Lower lobe of right lung (tissue), 2 donors: ENCODE results near the gene B3GALNT1. TPM values are rescaled to one million over a fixed set of nuclear protein-coding genes. Genes with fewer than 3 reads are reported as not detected.

ENCODE experiments used
- ATAC-seq, 2 donors: fragments of 200-7000 bp; cut with Tn5 transposase; one replicate each; pipeline ENCODE4 v1.9.1; 2020 to 2022; ENCODE audit warnings: mild to moderate bottlenecking in 2 of 2, moderate library complexity in 2 of 2
- DNase-seq: peaks from one replicate; pipeline ENCODE4 v3.0.0-alpha.2; 2020
- H3K27ac ChIP-seq: fragments of 200-600 bp; one replicate; pipeline ENCODE4 v1.8.0; 2022
- H3K27me3 ChIP-seq: fragments of 200-600 bp; one replicate; pipeline ENCODE4 v1.8.0; 2022; ENCODE audit warnings: low read depth
- H3K36me3 ChIP-seq: fragments of 200-600 bp; one replicate; pipeline ENCODE4 v1.8.0; 2022; ENCODE audit warnings: mild to moderate bottlenecking
- H3K4me1 ChIP-seq: fragments of 200-600 bp; one replicate; pipeline ENCODE4 v1.8.0; 2022
- H3K4me3 ChIP-seq: fragments of 200-600 bp; one replicate; pipeline ENCODE4 v1.8.0; 2022; ENCODE audit warnings: mild to moderate bottlenecking
- H3K9me3 ChIP-seq: fragments of 200-600 bp; one replicate; pipeline ENCODE4 v1.8.0; 2022
- intact Hi-C: fragments of 100-400 bp; cut with DNase I; formaldehyde crosslinking; loops from one replicate; pipeline ENCODE4 v1.11.0; 2022
- long read RNA-seq: library from polyadenylated mRNA; unstranded; transcript quantifications from one replicate; pipeline ENCODE4 v2.0.0, GENCODE V29; 2021
- total RNA-seq: library from RNA; stranded (reverse); fragmentation: NEBNext Ultra II Directional; extraction: Animal tissue kit (Norgen Biotek cat#: 25700); gene quantifications from one replicate; pipeline ENCODE4 v1.2.1, GENCODE V29; 2021
- TF ChIP-seq, protein P1 (sequence below): fragments of 200-600 bp; IDR thresholded peaks from one replicate; pipeline ENCODE4 v1.8.0; 2022; ENCODE audit warnings: antibody characterized with exemption, mild to moderate bottlenecking
- donor health status: DM: no; HTN: yes; CAD: no; lungs with severe emphysema.

The B3GALNT1 gene, protein sequence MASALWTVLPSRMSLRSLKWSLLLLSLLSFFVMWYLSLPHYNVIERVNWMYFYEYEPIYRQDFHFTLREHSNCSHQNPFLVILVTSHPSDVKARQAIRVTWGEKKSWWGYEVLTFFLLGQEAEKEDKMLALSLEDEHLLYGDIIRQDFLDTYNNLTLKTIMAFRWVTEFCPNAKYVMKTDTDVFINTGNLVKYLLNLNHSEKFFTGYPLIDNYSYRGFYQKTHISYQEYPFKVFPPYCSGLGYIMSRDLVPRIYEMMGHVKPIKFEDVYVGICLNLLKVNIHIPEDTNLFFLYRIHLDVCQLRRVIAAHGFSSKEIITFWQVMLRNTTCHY
- total RNA-seq = 25.8 TPM
- long read RNA-seq, transcript B3GALNT1-201 (5 exons, 3,313 nt) = minor isoform, 5 of 38 reads
- long read RNA-seq, transcript B3GALNT1-212 (5 exons, 1,660 nt) = major isoform, 10 of 38 reads
- long read RNA-seq, partial matches to known transcripts = 3 of 38 reads
- long read RNA-seq, other reads (novel, unspliced or antisense) = 12 of 38 reads

GRCh38 chr3:161104561-161105551 is at the start of gene B3GALNT1:
B3GALNT1 (minus strand) TSS chr3:161105349; CDS start chr3:161086754, 18,595 bp downstream.
- Histone ChIP-seq H3K9me3 (no peaks in the 10 kb centered on the region), H3K4me3 (peak within 1 kb of the TSS; percentile 87), H3K4me1 (peaks cover 6% of the 10 kb centered on the region), H3K27ac (peak within 1 kb of the TSS; percentile 86), H3K27me3 (no peaks in the 10 kb centered on the region), H3K36me3 (no peaks in the 10 kb centered on the region)
- TF ChIP-seq, protein P1, sequence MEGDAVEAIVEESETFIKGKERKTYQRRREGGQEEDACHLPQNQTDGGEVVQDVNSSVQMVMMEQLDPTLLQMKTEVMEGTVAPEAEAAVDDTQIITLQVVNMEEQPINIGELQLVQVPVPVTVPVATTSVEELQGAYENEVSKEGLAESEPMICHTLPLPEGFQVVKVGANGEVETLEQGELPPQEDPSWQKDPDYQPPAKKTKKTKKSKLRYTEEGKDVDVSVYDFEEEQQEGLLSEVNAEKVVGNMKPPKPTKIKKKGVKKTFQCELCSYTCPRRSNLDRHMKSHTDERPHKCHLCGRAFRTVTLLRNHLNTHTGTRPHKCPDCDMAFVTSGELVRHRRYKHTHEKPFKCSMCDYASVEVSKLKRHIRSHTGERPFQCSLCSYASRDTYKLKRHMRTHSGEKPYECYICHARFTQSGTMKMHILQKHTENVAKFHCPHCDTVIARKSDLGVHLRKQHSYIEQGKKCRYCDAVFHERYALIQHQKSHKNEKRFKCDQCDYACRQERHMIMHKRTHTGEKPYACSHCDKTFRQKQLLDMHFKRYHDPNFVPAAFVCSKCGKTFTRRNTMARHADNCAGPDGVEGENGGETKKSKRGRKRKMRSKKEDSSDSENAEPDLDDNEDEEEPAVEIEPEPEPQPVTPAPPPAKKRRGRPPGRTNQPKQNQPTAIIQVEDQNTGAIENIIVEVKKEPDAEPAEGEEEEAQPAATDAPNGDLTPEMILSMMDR = no peak
- DNase-seq (peak; percentile 71), ATAC-seq (peak; percentile 86 to 91)
- intact Hi-C loops = no loop called here

GRCh38 chr3:161153480-161153879 is 48.3 kb upstream of the B3GALNT1 start:
- TF ChIP-seq, protein P1 = no peak
- no peaks in the 10 kb centered on the region for H3K9me3 ChIP-seq

GRCh38 chr3:161150001-161150525 is 44.9 kb upstream of the B3GALNT1 start:
- no peaks in the 10 kb centered on the region for H3K4me1 ChIP-seq
- H3K36me3 ChIP-seq = no peaks in the 10 kb centered on the region
- intact Hi-C loops = no loop called here
- no peaks in the 10 kb centered on the region for H3K9me3 ChIP-seq
- ATAC-seq (no peak), DNase-seq (no peak)
- H3K4me3 ChIP-seq = no peak overlapping the region
- H3K27me3 ChIP-seq = no peaks in the 10 kb centered on the region
- TF ChIP-seq, protein P1 = no peak
- H3K27ac ChIP-seq = no peak overlapping the region

More at GRCh38 chr3:161153480-161153879, 48.3 kb upstream of the B3GALNT1 start:
- Histone ChIP-seq H3K27me3 (no peaks in the 10 kb centered on the region), H3K36me3 (no peaks in the 10 kb centered on the region), H3K4me3 (no peak overlapping the region), H3K4me1 (no peaks in the 10 kb centered on the region), H3K27ac (no peak overlapping the region)
- DNase-seq (no peak), ATAC-seq (peak in 1 of 2 donors; percentile 66)
- intact Hi-C loops = no loop called here

GRCh38 chr3:161149529-161149928 is 44.4 kb upstream of the B3GALNT1 start:
- no peaks in the 10 kb centered on the region for H3K9me3 ChIP-seq
- H3K36me3 ChIP-seq = no peaks in the 10 kb centered on the region
- H3K27me3 ChIP-seq = no peaks in the 10 kb centered on the region
- DNase-seq (no peak), ATAC-seq (no peak)
- H3K4me1 ChIP-seq = no peaks in the 10 kb centered on the region
- TF ChIP-seq, protein P1 = no peak
- intact Hi-C loops = no loop called here
- no peak overlapping the region for H3K27ac ChIP-seq
- no peak overlapping the region for H3K4me3 ChIP-seq

- Histone ChIP-seq H3K27me3 (no peaks in the 10 kb centered on the region), H3K9me3 (no peaks in the 10 kb centered on the region), H3K4me3 (no peak overlapping the region), H3K27ac (no peak overlapping the region), H3K36me3 (no peaks in the 10 kb centered on the region), H3K4me1 (no peaks in the 10 kb centered on the region)
- intact Hi-C loops = no loop called here
- ATAC-seq (no peak), DNase-seq (no peak)
- TF ChIP-seq, protein P1 = no peak
Measured at GRCh38 chr3:161148832-161149475, 43.8 kb upstream of the B3GALNT1 start.
